ENCODE results near the gene SFXN5. TPM values are rescaled to one million over a fixed set of nuclear protein-coding genes. Genes with fewer than 3 reads are reported as not detected.

Gene SFXN5
- total RNA-seq, 3 donors from 2014 or later: 5.2 to 7.3 (median 5.3) TPM

- H3K36me3 Mint-ChIP-seq (ENCODE audit: insufficient read depth): peaks cover 11% of the 10 kb centered on the region
- peaks cover 9% of the 10 kb centered on the region for H3K9me3 Mint-ChIP-seq
- no peaks in the 10 kb centered on the region for H3K4me1 Mint-ChIP-seq (ENCODE audit: low read depth)
- H3K27me3 Mint-ChIP-seq (ENCODE audit: low read depth): no peaks in the 10 kb centered on the region
- no peak overlapping the region for H3K4me3 Mint-ChIP-seq
- ATAC-seq (no peak), DNase-seq (no peak)
Measured at GRCh38 chr2:73059106-73059505, 12.4 kb downstream of the SFXN5 start.

- Mint-ChIP-seq H3K4me1 (ENCODE audit: low read depth) (no peaks in the 10 kb centered on the region), H3K4me3 (no peak overlapping the region), H3K36me3 (ENCODE audit: insufficient read depth) (peaks cover 15% of the 10 kb centered on the region), H3K27me3 (ENCODE audit: low read depth) (no peaks in the 10 kb centered on the region), H3K9me3 (peaks cover 9% of the 10 kb centered on the region)
- no peak for ATAC-seq
- DNase-seq: no peak
Measured at GRCh38 chr2:73054980-73055379, 16.5 kb downstream of the SFXN5 start.

- no peaks in the 10 kb centered on the region for H3K4me1 Mint-ChIP-seq (ENCODE audit: low read depth)
- H3K27me3 Mint-ChIP-seq (ENCODE audit: low read depth): no peaks in the 10 kb centered on the region
- H3K4me3 Mint-ChIP-seq: no peak overlapping the region
- DNase-seq (no peak), ATAC-seq (no peak)
- H3K36me3 Mint-ChIP-seq (ENCODE audit: insufficient read depth): peaks cover 15% of the 10 kb centered on the region
- H3K9me3 Mint-ChIP-seq: peaks cover 9% of the 10 kb centered on the region
Measured at GRCh38 chr2:73053316-73054114, 18.0 kb downstream of the SFXN5 start.

GRCh38 chr2:73050121-73050545, 21.4 kb downstream of the SFXN5 start:
- no peak for DNase-seq
- no peaks in the 10 kb centered on the region for H3K27me3 Mint-ChIP-seq (ENCODE audit: low read depth)
- H3K4me1 Mint-ChIP-seq (ENCODE audit: low read depth): no peaks in the 10 kb centered on the region
- ATAC-seq: no peak
- no peaks in the 10 kb centered on the region for H3K9me3 Mint-ChIP-seq
- peaks cover 5% of the 10 kb centered on the region for H3K36me3 Mint-ChIP-seq (ENCODE audit: insufficient read depth)
- no peak overlapping the region for H3K4me3 Mint-ChIP-seq

GRCh38 chr2:73043929-73044832, 27.3 kb downstream of the SFXN5 start:
- Mint-ChIP-seq H3K36me3 (ENCODE audit: insufficient read depth) (peaks cover 3% of the 10 kb centered on the region), H3K27me3 (ENCODE audit: low read depth) (no peaks in the 10 kb centered on the region), H3K9me3 (no peaks in the 10 kb centered on the region), H3K4me1 (ENCODE audit: low read depth) (no peaks in the 10 kb centered on the region), H3K4me3 (no peak overlapping the region)
- ATAC-seq (no peak), DNase-seq (no peak)

GRCh38 chr2:73043276-73043675, 28.2 kb downstream of the SFXN5 start:
- Mint-ChIP-seq H3K4me3 (no peak overlapping the region), H3K27me3 (ENCODE audit: low read depth) (no peaks in the 10 kb centered on the region), H3K36me3 (ENCODE audit: insufficient read depth) (peaks cover 3% of the 10 kb centered on the region), H3K9me3 (no peaks in the 10 kb centered on the region), H3K4me1 (ENCODE audit: low read depth) (no peaks in the 10 kb centered on the region)
- ATAC-seq (no peak), DNase-seq (no peak)

- H3K27me3 Mint-ChIP-seq (ENCODE audit: low read depth): no peaks in the 10 kb centered on the region
- DNase-seq (no peak), ATAC-seq (no peak)
- no peak overlapping the region for H3K4me3 Mint-ChIP-seq
- no peaks in the 10 kb centered on the region for H3K9me3 Mint-ChIP-seq
- peaks cover 3% of the 10 kb centered on the region for H3K36me3 Mint-ChIP-seq (ENCODE audit: insufficient read depth)
- no peaks in the 10 kb centered on the region for H3K4me1 Mint-ChIP-seq (ENCODE audit: low read depth)
Measured at GRCh38 chr2:73037947-73038585, 33.4 kb downstream of the SFXN5 start.

GRCh38 chr2:73036766-73037165, 34.7 kb downstream of the SFXN5 start:
- H3K27me3 Mint-ChIP-seq (ENCODE audit: low read depth): no peaks in the 10 kb centered on the region
- DNase-seq (no peak), ATAC-seq (no peak)
- peaks cover 3% of the 10 kb centered on the region for H3K36me3 Mint-ChIP-seq (ENCODE audit: insufficient read depth)
- H3K9me3 Mint-ChIP-seq: no peaks in the 10 kb centered on the region
- no peaks in the 10 kb centered on the region for H3K4me1 Mint-ChIP-seq (ENCODE audit: low read depth)
- H3K4me3 Mint-ChIP-seq: no peak overlapping the region

GRCh38 chr2:73035899-73036711, 35.4 kb downstream of the SFXN5 start:
- no peaks in the 10 kb centered on the region for H3K9me3 Mint-ChIP-seq
- H3K4me1 Mint-ChIP-seq (ENCODE audit: low read depth): no peaks in the 10 kb centered on the region
- no peak for DNase-seq
- ATAC-seq: no peak
- H3K4me3 Mint-ChIP-seq: no peak overlapping the region
- no peaks in the 10 kb centered on the region for H3K27me3 Mint-ChIP-seq (ENCODE audit: low read depth)
- H3K36me3 Mint-ChIP-seq (ENCODE audit: insufficient read depth): peaks cover 3% of the 10 kb centered on the region

GRCh38 chr2:73034661-73035375, 36.7 kb downstream of the SFXN5 start:
- H3K9me3 Mint-ChIP-seq: no peaks in the 10 kb centered on the region
- H3K4me3 Mint-ChIP-seq: no peak overlapping the region
- H3K27me3 Mint-ChIP-seq (ENCODE audit: low read depth): no peaks in the 10 kb centered on the region
- H3K4me1 Mint-ChIP-seq (ENCODE audit: low read depth): no peaks in the 10 kb centered on the region
- ATAC-seq (no peak), DNase-seq (no peak)
- peaks cover 3% of the 10 kb centered on the region for H3K36me3 Mint-ChIP-seq (ENCODE audit: insufficient read depth)

GRCh38 chr2:73033766-73034381, 37.6 kb downstream of the SFXN5 start:
- Mint-ChIP-seq H3K9me3 (no peaks in the 10 kb centered on the region), H3K4me1 (ENCODE audit: low read depth) (no peaks in the 10 kb centered on the region), H3K36me3 (ENCODE audit: insufficient read depth) (no peaks in the 10 kb centered on the region), H3K4me3 (no peak overlapping the region), H3K27me3 (ENCODE audit: low read depth) (no peaks in the 10 kb centered on the region)
- ATAC-seq: no peak
- DNase-seq: no peak

GRCh38 chr2:73033142-73033765, 38.3 kb downstream of the SFXN5 start:
- ATAC-seq (no peak), DNase-seq (no peak)
- Mint-ChIP-seq H3K4me3 (no peak overlapping the region), H3K27me3 (ENCODE audit: low read depth) (no peaks in the 10 kb centered on the region), H3K36me3 (ENCODE audit: insufficient read depth) (no peaks in the 10 kb centered on the region), H3K9me3 (no peaks in the 10 kb centered on the region), H3K4me1 (ENCODE audit: low read depth) (no peaks in the 10 kb centered on the region)

- ATAC-seq (no peak), DNase-seq (no peak)
- no peaks in the 10 kb centered on the region for H3K27me3 Mint-ChIP-seq (ENCODE audit: low read depth)
- no peaks in the 10 kb centered on the region for H3K9me3 Mint-ChIP-seq
- H3K4me3 Mint-ChIP-seq: no peak overlapping the region
- no peaks in the 10 kb centered on the region for H3K36me3 Mint-ChIP-seq (ENCODE audit: insufficient read depth)
- no peaks in the 10 kb centered on the region for H3K4me1 Mint-ChIP-seq (ENCODE audit: low read depth)
Measured at GRCh38 chr2:73032702-73033097, 38.8 kb downstream of the SFXN5 start.

Measured in activated T-cell treated with anti-CD3 and anti-CD28 coated beads, Interleukin-2, amount 50 U/mL, for 4 hours (primary cell).